HepG2 (cell line): ENCODE results near the gene DSPP. TPM values are rescaled to one million over a fixed set of nuclear protein-coding genes. Genes with fewer than 3 reads are reported as not detected.

Experiments
- ATAC-seq: fragments of 200-7000 bp; cut with Tn5 transposase; 3 replicates; pipeline ENCODE4 v1.9.1; 2020; ENCODE audit warnings: mild to moderate bottlenecking, moderate library complexity
- BruUV-seq: library from RNA; stranded (reverse); fragments of 400-500 nt; replicated peaks from 2 replicates; lab custom pipeline; 2021; lab: Mats Ljungman, UMichigan
- CTCF ChIA-PET: fragments of 300-600 bp; formaldehyde crosslinking; extraction: SDS; loops from one replicate; lab custom pipeline; 2021; ENCODE audit warnings: low total read pairs, inconsistent platforms, low intra/inter-chr PET ratio; lab: Yijun Ruan, JAX
- POLR2A ChIA-PET: fragments of 350-600 bp; sonication (Branson Sonifier 250); formaldehyde crosslinking; loops from one replicate; lab custom pipeline; 2020; ENCODE audit warnings: antibody characterized with exemption, inconsistent platforms; lab: Yijun Ruan, JAX
- DNase-seq: peaks from one replicate; pipeline ENCODE4 v3.0.0-alpha.2; 2015; ENCODE audit warnings: low spot score
- FAIRE-seq: peaks from 3 replicates; lab custom pipeline; 2011; peaks lifted over from hg19 to GRCh38; lab: Jason Lieb, UNC
- H2AFZ ChIP-seq: one replicate; pipeline ENCODE4 v1.6.1; 2011; ENCODE audit warnings: low read length, inconsistent platforms
- H3K27ac ChIP-seq: fragments of 300-600 bp; 3 replicates; pipeline ENCODE4 v1.8.0; 2011; ENCODE audit warnings: mixed run types, mild to moderate bottlenecking, mixed read lengths, low read length, inconsistent platforms; ENCODE audit not compliant: insufficient read depth; ENCODE audit errors: extremely low read length
- H3K27me3 ChIP-seq, 2 experiments: fragments of 200-600 bp in 1 of 2; 2 replicates in 1 of 2; 3 replicates in 1 of 2; pipeline versions ENCODE4 v1.6.0 to v1.8.0; 2011; ENCODE audit warnings: low read length in 2 of 2, mild to moderate bottlenecking in 2 of 2, moderate library complexity in 2 of 2, inconsistent platforms in 1 of 2; ENCODE audit not compliant: insufficient read depth in 2 of 2, control insufficient read depth in 1 of 2
- H3K36me3 ChIP-seq, 2 experiments: fragments of 200-600 bp in 1 of 2; replicated peaks in 1 of 2; 2 replicates in 1 of 2; 3 replicates in 1 of 2; pipeline versions ENCODE4 v1.5.1 to v1.8.0; 2011; ENCODE audit warnings: low read length in 2 of 2, inconsistent platforms in 1 of 2; ENCODE audit not compliant: insufficient read depth in 2 of 2, control insufficient read depth in 1 of 2
- H3K4me1 ChIP-seq: 2 replicates; pipeline ENCODE4 v1.5.1; 2012; ENCODE audit warnings: low read length, inconsistent platforms; ENCODE audit not compliant: insufficient read depth
- H3K4me2 ChIP-seq: 2 replicates; pipeline ENCODE4 v1.6.0; 2011; ENCODE audit warnings: low read depth, low read length, inconsistent platforms
- H3K4me3 ChIP-seq, 3 experiments: fragments of 200-600 bp in 1 of 3; sonication (generic), shearing (Covaris generic) in 1 of 3; replicated peaks in 1 of 3; 2 replicates each; pipeline ENCODE4 v1.5.1; 2011 to 2016; ENCODE audit warnings: low read length in 3 of 3, inconsistent platforms in 2 of 3, low read depth in 2 of 3, mild to moderate bottlenecking in 2 of 3, control low read depth in 1 of 3, mixed read lengths in 1 of 3; ENCODE audit not compliant: insufficient read depth in 1 of 3
- H3K79me2 ChIP-seq: one replicate; pipeline ENCODE4 v1.6.1; 2011; ENCODE audit warnings: low read length, inconsistent platforms; ENCODE audit not compliant: insufficient read depth
- H3K9ac ChIP-seq: 2 replicates; pipeline ENCODE4 v1.6.0; 2011; ENCODE audit warnings: mild to moderate bottlenecking, low read depth, low read length, inconsistent platforms; ENCODE audit not compliant: insufficient read depth
- H3K9me3 ChIP-seq: 2 replicates; pipeline ENCODE4 v1.5.1; 2012; ENCODE audit warnings: mild to moderate bottlenecking, low read length
- H4K20me1 ChIP-seq: 2 replicates; pipeline ENCODE4 v1.6.0; 2011; ENCODE audit warnings: inconsistent platforms, mild to moderate bottlenecking, low read length, moderate library complexity; ENCODE audit not compliant: insufficient read depth
- ASH2L ChIP-seq: fragments of 300-600, 200-600 bp; sonication (generic); IDR thresholded peaks from 2 replicates; pipeline ENCODE4 v1.7.0; 2017; ENCODE audit warnings: low read depth, mild to moderate bottlenecking, moderate library complexity, mixed read lengths, low read length; ENCODE audit not compliant: insufficient read length
- ATAD3A ChIP-seq: sonication (generic); formaldehyde crosslinking; IDR thresholded peaks from 2 replicates; pipeline ENCODE4 v1.4.0; 2020; ENCODE audit warnings: missing genetic modification reagents
- EP300 ChIP-seq, 3 experiments: sonication (generic) in 1 of 3; formaldehyde crosslinking in 1 of 3; IDR thresholded peaks; 2 replicates each; pipeline versions ENCODE4 v1.5.1 to v1.6.1; 2011 to 2020; ENCODE audit warnings: low read depth in 2 of 3, low read length in 2 of 3, borderline replicate concordance in 1 of 3, improper control_type of control experiment in 1 of 3, mild to moderate bottlenecking in 1 of 3, missing genetic modification reagents in 1 of 3, moderate library complexity in 1 of 3
- KAT2B ChIP-seq: fragments of 150-350 bp; IDR thresholded peaks from 2 replicates; pipeline ENCODE4 v1.6.1; 2014; ENCODE audit warnings: low read depth, low read length, borderline replicate concordance
- KLF11 ChIP-seq: IDR thresholded peaks from 2 replicates; pipeline ENCODE4 v1.6.1; 2016; ENCODE audit warnings: missing compliant biosample characterization
- MBNL3 ChIP-seq: fragments of 250-450 bp; sonication (Bioruptor Pico); conservative IDR thresholded peaks from 2 replicates; pipeline ENCODE4 v1.8.0; 2022; ENCODE audit warnings: mild to moderate bottlenecking, inconsistent platforms
- NFKB2 ChIP-seq: sonication (generic); formaldehyde crosslinking; IDR thresholded peaks from 2 replicates; pipeline ENCODE4 v1.4.0; 2020; ENCODE audit warnings: missing genetic modification reagents, borderline replicate concordance
- POLR2A ChIP-seq, 2 experiments: IDR thresholded peaks; 2 replicates each; pipeline ENCODE4 v1.6.1; 2011; ENCODE audit warnings: low read depth in 2 of 2, low read length in 2 of 2, mild to moderate bottlenecking in 1 of 2, moderate library complexity in 1 of 2; ENCODE audit not compliant: insufficient read depth in 1 of 2
- ZFP36L2 ChIP-seq: sonication (generic); formaldehyde crosslinking; IDR thresholded peaks from 2 replicates; pipeline ENCODE4 v1.4.0; 2020; ENCODE audit warnings: missing genetic modification reagents
- ZMAT3 ChIP-seq: sonication (generic); formaldehyde crosslinking; conservative IDR thresholded peaks from 2 replicates; pipeline ENCODE4 v1.7.0; 2021; ENCODE audit warnings: missing genetic modification reagents
- ZNF639 ChIP-seq: conservative IDR thresholded peaks from 2 replicates; pipeline ENCODE4 v1.6.1; 2018; ENCODE audit warnings: missing genetic modification reagents
- WGBS: methylation state at CpG from one replicate; pipeline ENCODE4 v1.1.6; 2017; ENCODE audit warnings: low lambda C conversion rate; 5-methylcytosine and 5-hydroxymethylcytosine counted together
- in situ Hi-C: cut with HindIII; loops from 2 replicates; pipeline ENCODE4 v1.10.0; 2017; ENCODE audit warnings: low pct_unique_long_range_greater_than_20kb; ENCODE audit not compliant: extremely low pct_ligation_motif_present
- intact Hi-C: fragments of 100-400 bp; cut with micrococcal nuclease; formaldehyde crosslinking; loops from one replicate; pipeline ENCODE4 v1.10.0; 2022; ENCODE audit not compliant: unreplicated experiment
- polyA plus RNA-seq, 8 experiments: library from polyadenylated mRNA; depleted of rRNA in 3 of 8; stranded (reverse) in 7 of 8; unstranded in 1 of 8; fragments of >200 nt; fragmentation: Illumina TruSeq in 4 of 8; extraction: Trizol in 4 of 8; gene quantifications; 2 replicates each; pipeline versions ENCODE4 v1.2.1 to v1.2.3, GENCODE V29; 2011 to 2016; ENCODE audit warnings: low read depth in 4 of 8, missing spikeins in 1 of 8, mixed read lengths in 1 of 8; ENCODE audit not compliant: insufficient read depth in 1 of 8
- total RNA-seq, 5 experiments: library from RNA; depleted of rRNA; stranded (reverse); fragments of >200 nt; fragmentation: Illumina TruSeq; extraction: Trizol; gene quantifications; 2 replicates each; pipeline ENCODE4 v1.2.3, GENCODE V29; 2016; ENCODE audit warnings: low read depth in 1 of 5

The DSPP gene
- total and polyA plus RNA-seq, 2 of the 13 experiments (the other 11 are each of a cell fraction or from before 2014, with no cell fraction given): not detected

GRCh38 chr4:87574996-87575395, 33.3 kb upstream of the DSPP start:
- Histone ChIP-seq H3K9ac (no peak overlapping the region), H3K4me1 (no peaks in the 10 kb centered on the region), H3K79me2 (no peaks in the 10 kb centered on the region)
- FAIRE-seq: no peak
- BruUV-seq: no TSS peak
- POLR2A ChIA-PET: no interaction called here
- TF ChIP-seq ZFP36L2 (CRISPR knock-in tag): no peak
- no peak for TF ChIP-seq KLF11 (CRISPR knock-in tag)
- TF ChIP-seq ZNF639: no peak
- TF ChIP-seq NFKB2 (CRISPR knock-in tag): no peak
- TF ChIP-seq ZMAT3 (CRISPR knock-in tag): no peak
- no peak for TF ChIP-seq KAT2B
- TF ChIP-seq ATAD3A (CRISPR knock-in tag): no peak
- TF ChIP-seq MBNL3 (CRISPR knock-in tag): no peak
- TF ChIP-seq POLR2A (IDR thresholded peaks at IDR 0.05; ENCODE audit: insufficient read depth in 1 of 2, low read depth in 2 of 2, low read length in 2 of 2): no peak
- no peak for TF ChIP-seq EP300 (IDR thresholded peaks at IDR 0.05; ENCODE audit: low read depth in 2 of 2, low read length in 2 of 2)
- no peak for TF ChIP-seq EP300 (CRISPR knock-in tag; IDR thresholded peaks at IDR 0.05; ENCODE audit: borderline replicate concordance)
- no peak for TF ChIP-seq ASH2L
- TF ChIP-seq, all 625 proteins: peak for 0
- intact Hi-C loops (no loop called here), in situ Hi-C loops (no loop called here)
- H3K27me3 ChIP-seq: 0 out of 5 replicates have a peak, but pooled peaks cover 0 to 3% of the 10 kb centered on the region in 2 experiments
- DNase-seq (no peak), ATAC-seq (no peak)
- H3K36me3 ChIP-seq: no peaks in the 10 kb centered on the region
- no peak overlapping the region for H2AFZ ChIP-seq
- H3K9me3 ChIP-seq: no peaks in the 10 kb centered on the region
- H3K4me2 ChIP-seq: no peak overlapping the region
- CTCF ChIA-PET: no interaction called here
- H4K20me1 ChIP-seq: no peaks in the 10 kb centered on the region
- no peak overlapping the region for H3K27ac ChIP-seq
- WGBS: 31% methylated on average over 3 of the region's 3 CpGs
- H3K4me3 ChIP-seq: no peak overlapping the region
